Endothelial cell of umbilical vein (primary cell): ENCODE results near the gene SST.

Source experiments
- CTCF ChIP-seq, 2 donors: IDR thresholded peaks; 1 replicate in 1 of 2; 2 replicates in 1 of 2; pipeline ENCODE4 v1.5.1; 2011; ENCODE audit warnings: low read length in 2 of 2, mild to moderate bottlenecking in 2 of 2, moderate library complexity in 2 of 2, control low read depth in 1 of 2, inconsistent platforms in 1 of 2, low read depth in 1 of 2; ENCODE audit not compliant: insufficient read depth in 1 of 2; ENCODE audit errors: extremely low read depth in 1 of 2
- EZH2 ChIP-seq: IDR thresholded peaks from 2 replicates; pipeline ENCODE4 v1.6.1; 2012; ENCODE audit warnings: borderline replicate concordance, low read depth, mild to moderate bottlenecking, moderate library complexity, low read length, inconsistent platforms; ENCODE audit not compliant: severe bottlenecking
- FOS ChIP-seq: IDR thresholded peaks from 2 replicates; pipeline ENCODE4 v1.6.1; 2011; ENCODE audit warnings: mild to moderate bottlenecking, low read length, moderate library complexity, borderline replicate concordance; ENCODE audit not compliant: insufficient read depth
- GATA2 ChIP-seq: IDR thresholded peaks from 2 replicates; pipeline ENCODE4 v1.7.0; 2011; ENCODE audit warnings: low read depth, mild to moderate bottlenecking, moderate library complexity, mixed read lengths, low read length; ENCODE audit not compliant: insufficient read length, insufficient read depth
- JUN ChIP-seq: IDR thresholded peaks from 2 replicates; pipeline ENCODE4 v1.6.1; 2011; ENCODE audit warnings: borderline replicate concordance, low read depth; ENCODE audit not compliant: insufficient read length, insufficient read depth
- MAX ChIP-seq: IDR thresholded peaks from 2 replicates; pipeline ENCODE4 v1.6.1; 2011; ENCODE audit not compliant: insufficient read depth, insufficient read length
- MYC ChIP-seq: IDR thresholded peaks from one replicate; pipeline ENCODE4 v1.6.1; 2011; ENCODE audit warnings: mild to moderate bottlenecking, low read depth, low read length
- POLR2A ChIP-seq: IDR thresholded peaks from 2 replicates; pipeline ENCODE4 v1.6.1; 2012; ENCODE audit warnings: low read depth, mild to moderate bottlenecking, control low read depth, low read length
- POLR2AphosphoS5 ChIP-seq: IDR thresholded peaks from 2 replicates; pipeline ENCODE4 v1.6.1; 2012; ENCODE audit warnings: low read depth, mild to moderate bottlenecking, control low read depth, low read length, moderate library complexity; ENCODE audit not compliant: insufficient read depth

- TF ChIP-seq CTCF (IDR thresholded peaks at IDR 0.05; ENCODE audit: extremely low read depth in 1 of 2, insufficient read depth in 1 of 2, low read depth in 1 of 2, low read length in 2 of 2): no peak
- no peak for TF ChIP-seq EZH2
- TF ChIP-seq MAX: no peak
- TF ChIP-seq POLR2A: no peak
- TF ChIP-seq MYC: no peak
- TF ChIP-seq FOS: no peak
- no peak for TF ChIP-seq POLR2AphosphoS5
- no peak for TF ChIP-seq GATA2
- no peak for TF ChIP-seq JUN
Measured at GRCh38 chr3:187665010-187665409, 5.2 kb downstream of the SST start.
